Progenitor cell of endocrine pancreas (in vitro differentiated cells): ENCODE measurements around the gene GCHFR. TPM values are rescaled to one million over a fixed set of nuclear protein-coding genes. Genes with fewer than 3 reads are reported as not detected.

ENCODE experiments used
- DNase-seq: peaks from one replicate; pipeline ENCODE4 v3.0.0; 2021; ENCODE audit warnings: low spot score; ENCODE audit not compliant: unreplicated experiment
- H3K27ac Mint-ChIP-seq: 2 replicates; pipeline ENCODE4 v1.8.0; 2021; ENCODE audit warnings: mild to moderate bottlenecking, moderate library complexity, mixed read lengths
- H3K27me3 Mint-ChIP-seq: 2 replicates; pipeline ENCODE4 v1.8.0; 2021; ENCODE audit warnings: mixed read lengths
- H3K36me3 Mint-ChIP-seq: 2 replicates; pipeline ENCODE4 v1.8.0; 2022; ENCODE audit warnings: mixed read lengths; ENCODE audit not compliant: insufficient read depth
- H3K4me1 Mint-ChIP-seq: 2 replicates; pipeline ENCODE4 v1.8.0; 2021; ENCODE audit warnings: low read depth, mixed read lengths
- H3K4me3 Mint-ChIP-seq: 2 replicates; pipeline ENCODE4 v1.8.0; 2021; ENCODE audit warnings: low read depth, mild to moderate bottlenecking, moderate library complexity, mixed read lengths
- H3K9me3 Mint-ChIP-seq: 2 replicates; pipeline ENCODE4 v1.8.0; 2021; ENCODE audit warnings: low read depth, mixed read lengths
- total RNA-seq: library from RNA; stranded (reverse); gene quantifications from 2 replicates; pipeline ENCODE4 v1.2.1, GENCODE V29; 2021
- TF ChIP-seq, protein P1 (sequence below): fragments of 200-600 bp; sonication (generic); IDR thresholded peaks from one replicate; pipeline ENCODE4 v1.5.0; 2021; ENCODE audit warnings: antibody characterized with exemption, mild to moderate bottlenecking; ENCODE audit not compliant: unreplicated experiment

Gene GCHFR
- total RNA-seq, 1 donor from 2014 or later: 32.1 TPM

DNA sequence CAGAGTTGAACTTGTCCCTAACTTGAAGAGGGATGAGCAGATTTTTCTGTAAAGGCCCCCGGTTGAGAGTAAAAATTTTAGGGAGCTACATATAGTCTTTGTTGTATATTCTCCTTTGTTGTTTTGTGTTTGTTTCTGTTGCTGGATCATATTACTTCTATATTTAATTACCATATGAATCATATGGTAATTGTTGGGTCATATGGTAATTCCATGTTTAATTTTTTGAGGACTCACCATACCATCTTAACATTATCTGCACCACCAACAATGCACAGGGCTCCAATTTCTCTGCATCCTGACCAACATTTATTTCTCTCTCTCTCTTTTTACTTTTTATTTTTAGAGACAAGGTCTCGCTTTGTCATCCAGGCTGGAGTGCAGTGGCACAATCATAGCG, 35.7 kb downstream of the GCHFR start:
- H3K4me3 Mint-ChIP-seq: no peak overlapping the region
- H3K27ac Mint-ChIP-seq: peak overlapping the region; percentile 26
- TF ChIP-seq, protein P1, sequence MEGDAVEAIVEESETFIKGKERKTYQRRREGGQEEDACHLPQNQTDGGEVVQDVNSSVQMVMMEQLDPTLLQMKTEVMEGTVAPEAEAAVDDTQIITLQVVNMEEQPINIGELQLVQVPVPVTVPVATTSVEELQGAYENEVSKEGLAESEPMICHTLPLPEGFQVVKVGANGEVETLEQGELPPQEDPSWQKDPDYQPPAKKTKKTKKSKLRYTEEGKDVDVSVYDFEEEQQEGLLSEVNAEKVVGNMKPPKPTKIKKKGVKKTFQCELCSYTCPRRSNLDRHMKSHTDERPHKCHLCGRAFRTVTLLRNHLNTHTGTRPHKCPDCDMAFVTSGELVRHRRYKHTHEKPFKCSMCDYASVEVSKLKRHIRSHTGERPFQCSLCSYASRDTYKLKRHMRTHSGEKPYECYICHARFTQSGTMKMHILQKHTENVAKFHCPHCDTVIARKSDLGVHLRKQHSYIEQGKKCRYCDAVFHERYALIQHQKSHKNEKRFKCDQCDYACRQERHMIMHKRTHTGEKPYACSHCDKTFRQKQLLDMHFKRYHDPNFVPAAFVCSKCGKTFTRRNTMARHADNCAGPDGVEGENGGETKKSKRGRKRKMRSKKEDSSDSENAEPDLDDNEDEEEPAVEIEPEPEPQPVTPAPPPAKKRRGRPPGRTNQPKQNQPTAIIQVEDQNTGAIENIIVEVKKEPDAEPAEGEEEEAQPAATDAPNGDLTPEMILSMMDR: no peak
- peaks cover 5% of the 10 kb centered on the region for H3K36me3 Mint-ChIP-seq
- DNase-seq: no peak
- H3K9me3 Mint-ChIP-seq: no peaks in the 10 kb centered on the region
- H3K27me3 Mint-ChIP-seq: no peaks in the 10 kb centered on the region
- peaks cover 12% of the 10 kb centered on the region for H3K4me1 Mint-ChIP-seq

DNA sequence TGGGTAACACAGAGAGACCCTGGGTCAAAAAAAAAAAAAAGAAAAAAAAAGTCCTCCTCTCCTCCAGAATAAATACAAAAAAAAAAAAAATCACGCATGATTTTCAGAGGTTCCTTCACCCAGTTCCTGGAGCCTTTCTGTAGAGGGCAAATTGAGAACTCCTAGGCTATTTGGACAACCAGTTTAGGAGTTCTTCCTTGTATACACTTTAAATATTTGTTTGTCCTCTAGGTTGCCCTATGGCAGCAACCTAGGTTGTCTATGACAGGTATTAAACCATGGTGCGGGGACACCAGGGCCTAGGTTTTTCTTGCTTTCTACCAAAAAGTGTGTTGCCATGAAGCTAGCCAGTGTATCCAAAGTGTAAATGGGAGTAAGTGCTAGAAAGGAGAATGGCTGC, 39.2 kb downstream of the GCHFR start:
- H3K27me3 Mint-ChIP-seq: no peaks in the 10 kb centered on the region
- H3K4me1 Mint-ChIP-seq: peaks cover 19% of the 10 kb centered on the region
- no peaks in the 10 kb centered on the region for H3K9me3 Mint-ChIP-seq
- H3K27ac Mint-ChIP-seq: no peak overlapping the region
- peaks cover 4% of the 10 kb centered on the region for H3K36me3 Mint-ChIP-seq
- no peak overlapping the region for H3K4me3 Mint-ChIP-seq
- DNase-seq: no peak
- TF ChIP-seq, protein P1: no peak

DNA sequence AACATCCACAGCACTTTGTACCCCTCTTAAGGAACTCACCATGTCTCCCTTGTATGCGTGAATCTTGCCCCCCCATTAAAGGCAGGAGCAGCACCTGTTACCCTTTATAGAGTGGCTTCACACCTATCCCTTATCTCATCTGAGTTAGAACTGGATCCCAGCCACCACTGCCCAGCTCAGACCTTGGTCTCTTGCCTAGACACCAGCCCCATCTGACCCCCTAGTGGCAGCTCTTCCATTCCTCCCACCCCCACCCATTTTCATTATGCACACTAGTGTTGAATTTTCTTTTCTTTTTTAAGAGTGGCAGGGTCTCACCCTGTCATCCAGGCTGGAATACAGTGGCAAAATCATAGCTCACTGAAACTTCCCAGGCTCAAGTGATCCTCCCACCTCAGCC, 39.8 kb downstream of the GCHFR start:
- Mint-ChIP-seq H3K4me3 (no peak overlapping the region), H3K4me1 (peaks cover 17% of the 10 kb centered on the region), H3K27ac (no peak overlapping the region), H3K9me3 (no peaks in the 10 kb centered on the region), H3K36me3 (peaks cover 4% of the 10 kb centered on the region), H3K27me3 (no peaks in the 10 kb centered on the region)
- no peak for DNase-seq
- TF ChIP-seq, protein P1: no peak

DNA sequence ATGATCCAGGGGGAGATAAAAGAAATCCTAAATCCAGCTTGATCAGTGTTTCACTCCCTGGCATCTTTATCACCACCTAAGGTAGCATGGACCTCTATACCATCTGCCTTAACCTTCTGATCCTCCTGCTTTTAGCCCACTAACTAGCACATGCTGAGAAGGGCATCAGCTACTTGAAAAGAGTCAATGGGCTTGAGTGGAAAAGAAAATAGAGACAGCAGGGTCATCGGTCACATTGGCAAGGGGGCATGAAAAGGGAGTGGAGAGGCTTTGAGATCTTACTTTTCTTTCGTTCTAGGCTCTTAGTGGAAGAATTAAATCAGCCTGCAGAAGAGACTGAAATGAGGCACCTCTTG, 42.8 kb downstream of the GCHFR start:
- DNase-seq: no peak
- no peaks in the 10 kb centered on the region for H3K9me3 Mint-ChIP-seq
- H3K4me3 Mint-ChIP-seq: peak overlapping the region; percentile 99
- no peaks in the 10 kb centered on the region for H3K36me3 Mint-ChIP-seq
- H3K27me3 Mint-ChIP-seq: no peaks in the 10 kb centered on the region
- peak overlapping the region; percentile 95 for H3K27ac Mint-ChIP-seq
- peaks cover 11% of the 10 kb centered on the region for H3K4me1 Mint-ChIP-seq
- TF ChIP-seq, protein P1: no peak

DNA sequence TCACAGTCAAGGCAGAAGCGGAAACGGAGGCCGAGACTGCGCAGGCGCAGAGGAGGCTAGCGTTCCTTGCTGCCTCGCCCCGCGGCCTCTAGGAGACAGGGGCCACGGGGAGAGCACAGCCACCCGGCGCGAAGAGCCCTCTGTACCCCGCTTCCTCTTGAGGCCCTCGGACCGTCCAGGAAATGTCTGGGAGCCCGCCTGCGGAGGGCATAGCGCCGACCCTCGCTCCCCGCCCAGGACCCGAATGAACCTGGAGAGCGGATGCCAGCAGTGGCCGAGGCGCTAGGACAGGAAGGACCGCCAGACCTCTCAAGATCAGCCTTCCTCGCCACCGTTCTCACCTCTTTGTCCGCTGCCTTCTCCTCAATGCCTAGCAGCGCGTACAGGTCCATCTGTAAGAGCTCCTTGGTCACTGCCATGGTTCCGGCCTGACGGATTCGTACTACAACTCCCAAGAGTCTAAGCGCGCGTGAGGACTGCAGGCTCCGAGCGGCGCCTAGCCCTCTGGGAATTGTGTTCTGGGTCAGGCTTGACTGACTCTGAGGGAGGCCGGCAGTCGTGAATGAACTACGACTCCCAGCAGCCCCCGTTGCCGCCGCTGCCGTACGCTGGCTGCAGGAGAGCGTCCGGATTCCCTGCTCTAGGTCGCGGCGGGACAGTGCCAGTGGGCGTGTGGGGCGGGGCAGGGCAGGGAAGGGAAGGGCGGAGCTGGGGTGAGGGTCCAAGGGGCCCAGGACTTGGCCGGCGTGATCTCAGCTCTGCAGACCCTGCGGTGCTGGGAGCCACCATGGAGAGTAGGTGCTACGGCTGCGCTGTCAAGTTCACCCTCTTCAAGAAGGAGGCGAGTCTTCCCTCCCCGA, 43.4 kb downstream of the GCHFR start, which contains the start of the genes DNAJC17 and ZFYVE19:
Gene DNAJC17 (minus strand): TSS at position 446 of the 860 bp plus-strand sequence. CDS start 27 bp downstream, at position 419.
Gene ZFYVE19 (plus strand): TSS at position 62 of the 860 bp plus-strand sequence. CDS start 501 bp downstream, at position 563.
- peak within 1 kb of the TSS; percentile 95 for H3K27ac Mint-ChIP-seq
- no peaks in the 10 kb centered on the region for H3K36me3 Mint-ChIP-seq

More for the DNA sequence above, 43.4 kb downstream of the GCHFR start, which contains the start of the genes DNAJC17 and ZFYVE19:
- Mint-ChIP-seq H3K9me3 (no peaks in the 10 kb centered on the region), H3K4me1 (peaks cover 11% of the 10 kb centered on the region), H3K27me3 (no peaks in the 10 kb centered on the region), H3K4me3 (peak within 1 kb of the TSS; percentile 99)
- DNase-seq: peak; percentile 86
- TF ChIP-seq, protein P1: peak; percentile 0
